NCI-H187 (cell line): ENCODE results near the gene SSR3.

ENCODE experiments used
- DNase-seq, 2 experiments: peaks; one replicate each; lab custom pipeline; 2025; lab: John Stamatoyannopoulos, UW

The SSR3 gene

GRCh38 chr3:156491192-156491591 is 63.7 kb downstream of the SSR3 start:
- no peak for DNase-seq
